Lower leg skin (tissue), 3 donors: ENCODE results near the gene NFILZ.
"Not testable (repeated sequence)": the region's sequence is repeated elsewhere in the genome, so short reads cannot be mapped to it uniquely, and the experiment has no call there.

Source experiments
- POLR2A ChIP-seq, 2 donors: fragments of 450-650 bp; IDR thresholded peaks; one replicate each; pipeline ENCODE4 v1.6.1; 2016 to 2017; ENCODE audit warnings: antibody characterized with exemption in 2 of 2, mild to moderate bottlenecking in 1 of 2, moderate library complexity in 1 of 2
- TF ChIP-seq, protein P1 (sequence below), 3 donors: fragments of 450-650 bp; IDR thresholded peaks; one replicate each; pipeline ENCODE4 v1.5.1; 2016; ENCODE audit warnings: antibody characterized with exemption in 3 of 3, mild to moderate bottlenecking in 3 of 3, moderate library complexity in 2 of 3

DNA sequence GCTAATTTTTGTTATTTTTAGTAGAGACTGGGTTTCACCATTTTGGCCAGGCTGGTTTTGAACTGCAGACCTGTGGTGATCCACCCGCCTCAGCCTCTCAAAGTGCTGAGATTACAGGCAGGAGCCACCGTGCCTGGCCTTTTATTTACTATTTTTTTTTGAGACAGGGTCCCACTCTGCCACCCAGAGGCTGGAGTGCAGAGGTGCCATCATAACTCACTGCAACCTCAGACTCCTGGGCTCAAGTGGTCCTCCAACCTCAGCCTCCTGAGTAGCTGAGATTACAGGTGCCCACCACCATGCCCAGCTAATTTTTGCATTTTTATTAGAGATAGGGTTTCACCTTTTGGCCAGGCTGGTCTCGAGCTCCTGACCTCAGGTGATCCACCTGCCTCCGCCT lies 7.5 kb upstream of the NFILZ start:
- TF ChIP-seq POLR2A (IDR thresholded peaks at IDR 0.05), result not testable (repeated sequence)
- TF ChIP-seq, protein P1, sequence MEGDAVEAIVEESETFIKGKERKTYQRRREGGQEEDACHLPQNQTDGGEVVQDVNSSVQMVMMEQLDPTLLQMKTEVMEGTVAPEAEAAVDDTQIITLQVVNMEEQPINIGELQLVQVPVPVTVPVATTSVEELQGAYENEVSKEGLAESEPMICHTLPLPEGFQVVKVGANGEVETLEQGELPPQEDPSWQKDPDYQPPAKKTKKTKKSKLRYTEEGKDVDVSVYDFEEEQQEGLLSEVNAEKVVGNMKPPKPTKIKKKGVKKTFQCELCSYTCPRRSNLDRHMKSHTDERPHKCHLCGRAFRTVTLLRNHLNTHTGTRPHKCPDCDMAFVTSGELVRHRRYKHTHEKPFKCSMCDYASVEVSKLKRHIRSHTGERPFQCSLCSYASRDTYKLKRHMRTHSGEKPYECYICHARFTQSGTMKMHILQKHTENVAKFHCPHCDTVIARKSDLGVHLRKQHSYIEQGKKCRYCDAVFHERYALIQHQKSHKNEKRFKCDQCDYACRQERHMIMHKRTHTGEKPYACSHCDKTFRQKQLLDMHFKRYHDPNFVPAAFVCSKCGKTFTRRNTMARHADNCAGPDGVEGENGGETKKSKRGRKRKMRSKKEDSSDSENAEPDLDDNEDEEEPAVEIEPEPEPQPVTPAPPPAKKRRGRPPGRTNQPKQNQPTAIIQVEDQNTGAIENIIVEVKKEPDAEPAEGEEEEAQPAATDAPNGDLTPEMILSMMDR (IDR thresholded peaks at IDR 0.05), result not testable (repeated sequence)
